Measurements from ENCODE around the gene CREB3L4.
A peak's percentile ranks its signal among the peaks of the same experiment; 100 is the strongest.

CREB3L4 gene

GRCh38 chr1:153937331-153937730, 30.4 kb upstream of the CREB3L4 start:
- DNase-seq (ENCODE audit: low spot score), result no peak

- DNase-seq (ENCODE audit: low spot score), result no peak
Measured at GRCh38 chr1:153938996-153939395, 28.7 kb upstream of the CREB3L4 start.

- no peak for DNase-seq (ENCODE audit: low spot score)
Measured at GRCh38 chr1:153939476-153939875, 28.2 kb upstream of the CREB3L4 start.

- no peak for DNase-seq (ENCODE audit: low spot score)
Measured at GRCh38 chr1:153940756-153941155, 26.9 kb upstream of the CREB3L4 start.

- no peak for DNase-seq (ENCODE audit: low spot score)
Measured at GRCh38 chr1:153941826-153942725, 25.6 kb upstream of the CREB3L4 start.

GRCh38 chr1:153942766-153943549, 24.7 kb upstream of the CREB3L4 start:
- no peak for DNase-seq (ENCODE audit: low spot score)

GRCh38 chr1:153944005-153944826, 23.5 kb upstream of the CREB3L4 start:
- DNase-seq (ENCODE audit: low spot score), result no peak

GRCh38 chr1:153944827-153945117, 22.9 kb upstream of the CREB3L4 start:
- DNase-seq (ENCODE audit: low spot score), result no peak

GRCh38 chr1:153945131-153945794, 22.4 kb upstream of the CREB3L4 start:
- DNase-seq (ENCODE audit: low spot score), result peak; percentile 82

GRCh38 chr1:153945795-153946621, 21.7 kb upstream of the CREB3L4 start:
- DNase-seq (ENCODE audit: low spot score), result peak; percentile 73

GRCh38 chr1:153946622-153947241, 21.0 kb upstream of the CREB3L4 start, which contains the start of gene DENND4B:
DENND4B (minus strand) TSS chr1:153946718; CDS start chr1:153944374, 2,344 bp downstream.
- DNase-seq (ENCODE audit: low spot score), result peak; percentile 80

GRCh38 chr1:153951183-153951582, 16.5 kb upstream of the CREB3L4 start:
- DNase-seq (ENCODE audit: low spot score), result no peak

- no peak for DNase-seq (ENCODE audit: low spot score)
Measured at GRCh38 chr1:153951801-153952200, 15.9 kb upstream of the CREB3L4 start.

- no peak for DNase-seq (ENCODE audit: low spot score)
Measured at GRCh38 chr1:153953859-153954365, 13.8 kb upstream of the CREB3L4 start.

GRCh38 chr1:153954826-153955225, 12.9 kb upstream of the CREB3L4 start:
- no peak for DNase-seq (ENCODE audit: low spot score)

GRCh38 chr1:153956997-153957715, 10.5 kb upstream of the CREB3L4 start:
- DNase-seq (ENCODE audit: low spot score), result no peak

GRCh38 chr1:153957744-153958110, 10.0 kb upstream of the CREB3L4 start:
- peak; percentile 46 for DNase-seq (ENCODE audit: low spot score)

- peak; percentile 99 for DNase-seq (ENCODE audit: low spot score)
Measured at GRCh38 chr1:153958111-153958960, 9.4 kb upstream of the CREB3L4 start, which contains the start of gene CRTC2. CRTC2 (minus strand) TSS chr1:153958612; CDS start chr1:153958497, 115 bp downstream.

GRCh38 chr1:153958961-153959260, 8.8 kb upstream of the CREB3L4 start:
- no peak for DNase-seq (ENCODE audit: low spot score)
